Measurements from ENCODE around the gene HTT. TPM values are rescaled to one million over a fixed set of nuclear protein-coding genes. Genes with fewer than 3 reads are reported as not detected.

Gene HTT
- total and polyA plus RNA-seq, 12 donors = 16.1 to 77.1 (median 47.1) TPM

DNA sequence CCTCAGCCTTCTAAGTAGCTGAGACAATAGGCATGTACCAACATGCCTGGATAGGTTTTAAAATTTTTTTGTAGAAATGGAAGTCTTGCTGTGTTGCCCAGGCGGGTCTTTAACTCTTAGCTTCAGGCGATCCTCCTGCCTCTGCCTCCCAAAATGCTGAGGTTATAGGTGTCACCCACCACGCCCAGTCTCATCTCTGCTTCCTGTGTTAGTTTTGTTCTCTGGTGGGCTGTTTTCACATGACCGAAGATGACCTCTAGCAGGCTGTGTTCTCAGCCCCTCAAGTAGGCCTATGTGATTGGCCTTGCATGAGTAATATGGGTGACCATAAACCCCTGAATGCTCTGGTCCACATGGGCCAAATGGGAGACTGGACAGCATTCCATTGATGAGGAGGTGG lies 117.7 kb downstream of the HTT start:
- Histone ChIP-seq H3K27ac (no peak overlapping the region), H3K9me3 (replicated peaks in 1 of 3) (no peaks in the 10 kb centered on the region), H3K4me3 (no peak overlapping the region), H3K4me1 (replicated peaks in 1 of 2) (peaks cover 0 to 3% of the 10 kb centered on the region in 2 donors), H3K27me3 (no peaks in the 10 kb centered on the region), H3K36me3 (replicated peaks in 1 of 2) (peaks cover 0 to 29% of the 10 kb centered on the region in 2 donors)
- TF ChIP-seq, protein P1, sequence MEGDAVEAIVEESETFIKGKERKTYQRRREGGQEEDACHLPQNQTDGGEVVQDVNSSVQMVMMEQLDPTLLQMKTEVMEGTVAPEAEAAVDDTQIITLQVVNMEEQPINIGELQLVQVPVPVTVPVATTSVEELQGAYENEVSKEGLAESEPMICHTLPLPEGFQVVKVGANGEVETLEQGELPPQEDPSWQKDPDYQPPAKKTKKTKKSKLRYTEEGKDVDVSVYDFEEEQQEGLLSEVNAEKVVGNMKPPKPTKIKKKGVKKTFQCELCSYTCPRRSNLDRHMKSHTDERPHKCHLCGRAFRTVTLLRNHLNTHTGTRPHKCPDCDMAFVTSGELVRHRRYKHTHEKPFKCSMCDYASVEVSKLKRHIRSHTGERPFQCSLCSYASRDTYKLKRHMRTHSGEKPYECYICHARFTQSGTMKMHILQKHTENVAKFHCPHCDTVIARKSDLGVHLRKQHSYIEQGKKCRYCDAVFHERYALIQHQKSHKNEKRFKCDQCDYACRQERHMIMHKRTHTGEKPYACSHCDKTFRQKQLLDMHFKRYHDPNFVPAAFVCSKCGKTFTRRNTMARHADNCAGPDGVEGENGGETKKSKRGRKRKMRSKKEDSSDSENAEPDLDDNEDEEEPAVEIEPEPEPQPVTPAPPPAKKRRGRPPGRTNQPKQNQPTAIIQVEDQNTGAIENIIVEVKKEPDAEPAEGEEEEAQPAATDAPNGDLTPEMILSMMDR (IDR thresholded peaks at IDR 0.05) = no peak
- TF ChIP-seq POLR2A (IDR thresholded peaks at IDR 0.05) = no peak
- DNase-seq = no peak
- intact Hi-C loops (cut with DNase I) = loop anchor here in 1 of 2 donors (10.0 kb wide), 1 partner anchor 253 kb away; the partner anchor contains the start of gene HGFAC
- 83 to 95% (median 93%) methylated on average over 4 of the region's 4 CpGs for WGBS, 4 donors

DNA sequence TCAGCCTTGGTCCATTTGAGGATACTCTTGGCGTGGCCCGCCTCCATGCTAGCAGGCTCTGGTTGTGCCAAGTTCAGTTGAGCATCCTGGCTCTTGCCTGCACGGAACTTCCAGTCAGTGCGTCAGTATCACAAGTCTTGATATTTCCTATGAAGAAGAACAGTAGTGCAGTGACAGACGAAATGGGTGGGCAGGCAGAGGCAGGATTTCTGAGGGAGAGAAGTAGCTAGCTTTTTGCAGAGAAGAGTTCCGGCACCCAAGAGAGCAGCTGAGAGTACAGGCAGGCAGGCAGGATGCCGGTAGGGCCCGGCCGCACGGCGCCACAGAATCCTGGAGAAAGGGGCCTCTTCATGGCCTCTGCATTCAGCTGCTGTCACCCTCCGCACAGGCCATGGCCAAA lies 118.3 kb downstream of the HTT start:
- Histone ChIP-seq H3K4me3 (no peak overlapping the region), H3K9me3 (replicated peaks in 1 of 3) (no peaks in the 10 kb centered on the region), H3K27ac (no peak overlapping the region), H3K4me1 (replicated peaks in 1 of 2) (peaks cover 0 to 3% of the 10 kb centered on the region in 2 donors), H3K27me3 (no peaks in the 10 kb centered on the region), H3K36me3 (replicated peaks in 1 of 2) (peaks cover 0 to 24% of the 10 kb centered on the region in 2 donors)
- peak in 1 of 7 donors; percentile 33 for DNase-seq
- 96% methylated on average over 12 of the region's 12 CpGs for WGBS, 4 donors
- intact Hi-C loops (cut with DNase I) = loop anchor here in 1 of 2 donors (10.0 kb wide), 1 partner anchor 252 kb away; the partner anchor contains the start of gene HGFAC
- TF ChIP-seq, protein P1 (IDR thresholded peaks at IDR 0.05) = no peak
- TF ChIP-seq POLR2A (IDR thresholded peaks at IDR 0.05) = no peak

DNA sequence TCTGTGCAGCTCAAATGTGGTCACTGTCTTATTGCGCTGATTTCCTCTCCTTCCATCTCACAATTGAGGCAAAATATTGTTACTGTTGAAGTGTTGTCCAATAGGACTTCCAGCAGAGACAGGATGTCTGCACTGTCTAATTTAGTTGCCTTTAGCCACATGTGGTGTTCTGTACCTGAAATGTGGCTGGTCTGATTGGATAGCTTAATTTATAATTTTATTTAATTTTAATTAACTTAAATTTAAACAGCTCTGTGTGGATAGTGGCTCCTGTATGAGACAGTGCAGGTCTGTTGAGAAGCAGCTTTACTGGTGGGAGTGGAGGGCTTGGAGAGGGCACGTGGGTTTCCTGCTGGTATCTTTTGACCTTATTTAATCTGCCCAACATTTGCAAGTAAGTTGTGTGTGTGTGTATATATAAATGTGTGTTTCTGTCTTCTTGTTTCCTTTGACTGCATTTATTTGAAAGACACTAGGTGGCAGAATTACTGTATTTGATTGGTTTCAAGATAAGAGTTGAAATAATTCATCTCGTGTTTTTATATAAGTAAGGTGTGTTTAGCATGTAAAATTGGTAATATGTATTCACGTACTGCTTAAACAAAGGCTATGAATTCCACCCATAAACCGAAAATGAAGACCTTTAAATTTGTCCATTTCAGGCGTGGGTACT lies 119.2 kb downstream of the HTT start:
- H3K9me3 ChIP-seq (replicated peaks in 1 of 3) = no peaks in the 10 kb centered on the region
- peaks cover 0 to 15% of the 10 kb centered on the region in 2 donors for H3K36me3 ChIP-seq (replicated peaks in 1 of 2)
- no peaks in the 10 kb centered on the region for H3K27me3 ChIP-seq
- 64 to 70% (median 67%) methylated on average over 6 of the region's 6 CpGs for WGBS, 4 donors
- intact Hi-C loops (cut with DNase I) = loop anchor here in 1 of 2 donors (10.0 kb wide), 1 partner anchor 251 kb away; the partner anchor contains the start of gene HGFAC
- DNase-seq = peak in 1 of 7 donors; percentile 39
- no peak overlapping the region for H3K27ac ChIP-seq
- no peak overlapping the region for H3K4me3 ChIP-seq
- TF ChIP-seq POLR2A (IDR thresholded peaks at IDR 0.05) = no peak
- TF ChIP-seq, protein P1 (IDR thresholded peaks at IDR 0.05) = peak; percentile 8 to 50 (median 28)
- peaks cover 0 to 3% of the 10 kb centered on the region in 2 donors for H3K4me1 ChIP-seq (replicated peaks in 1 of 2)

DNA sequence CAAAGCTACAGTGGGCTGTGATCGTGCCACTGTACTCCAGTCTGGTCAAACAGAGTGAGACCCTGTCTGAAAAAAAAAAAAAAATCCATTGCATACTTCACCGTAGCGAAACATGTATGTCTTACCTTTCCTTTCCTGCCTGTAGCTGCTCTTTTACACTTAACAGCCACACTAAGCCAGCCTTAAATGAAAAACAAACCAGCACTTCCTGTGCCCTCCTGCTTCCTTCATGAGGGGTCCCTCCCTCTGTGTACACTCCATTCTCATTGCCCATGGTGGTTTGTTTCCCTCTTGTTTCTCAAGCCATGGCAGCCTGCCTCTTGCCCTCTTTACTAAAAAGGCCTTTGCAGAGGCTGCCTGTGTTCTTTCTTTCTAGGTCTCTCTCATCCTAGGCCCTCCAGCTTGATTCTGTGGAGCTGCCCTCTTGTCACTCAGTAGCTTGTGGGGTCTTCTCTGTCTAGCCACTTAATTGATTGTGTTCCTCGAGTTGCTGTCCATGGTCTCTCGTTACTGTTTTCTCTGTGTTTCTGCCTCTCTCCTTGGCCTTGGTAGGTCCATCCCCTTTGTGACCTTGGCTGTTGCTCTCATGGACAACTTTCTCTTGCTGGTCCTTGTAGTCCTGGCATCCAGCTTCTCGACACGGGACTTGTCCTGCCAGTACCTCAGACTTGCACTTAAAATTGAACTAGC lies 122.3 kb downstream of the HTT start:
- WGBS, 4 donors = 58 to 69% (median 66%) methylated on average over 7 of the region's 7 CpGs
- H3K4me1 ChIP-seq (replicated peaks in 1 of 2) = no peaks in the 10 kb centered on the region
- intact Hi-C loops (cut with DNase I) = loop anchor here in 1 of 2 donors (10.0 kb wide), 1 partner anchor 248 kb away; the partner anchor contains the start of gene HGFAC
- no peak overlapping the region for H3K4me3 ChIP-seq
- no peaks in the 10 kb centered on the region for H3K9me3 ChIP-seq (replicated peaks in 1 of 3)
- no peaks in the 10 kb centered on the region for H3K27me3 ChIP-seq
- no peak for TF ChIP-seq POLR2A (IDR thresholded peaks at IDR 0.05)
- TF ChIP-seq, protein P1 (IDR thresholded peaks at IDR 0.05) = no peak
- H3K27ac ChIP-seq = no peak overlapping the region
- H3K36me3 ChIP-seq (replicated peaks in 1 of 2) = peaks cover 0 to 10% of the 10 kb centered on the region in 2 donors
- DNase-seq = peak in 1 of 7 donors; percentile 37

Measured in adrenal gland (tissue), 12 donors.